SU-DHL-6 (cell line): Measurements from ENCODE around the gene ETF1.

ENCODE experiments used
- H2AFZ ChIP-seq: fragments of 200-600 bp; sonication (generic); 2 replicates; pipeline ENCODE4 v1.6.1; 2014; ENCODE audit warnings: low read depth, mild to moderate bottlenecking, moderate library complexity, mixed read lengths, antibody characterized with exemption, low read length; ENCODE audit not compliant: severe bottlenecking
- H3F3A ChIP-seq: fragments of 200-600 bp; shearing (Covaris generic); 2 replicates; pipeline ENCODE4 v1.6.0; 2016; ENCODE audit warnings: antibody characterized with exemption, mild to moderate bottlenecking; ENCODE audit not compliant: insufficient read depth
- H3K27ac ChIP-seq: fragments of 200-600 bp; sonication (generic); 2 replicates; pipeline ENCODE4 v1.5.1; 2016; ENCODE audit warnings: low read depth, mild to moderate bottlenecking, low read length, moderate library complexity, mixed read lengths
- H3K27me3 ChIP-seq: fragments of 200-600 bp; sonication (generic), shearing (Covaris generic); 2 replicates; pipeline ENCODE4 v1.6.0; 2014; ENCODE audit warnings: mild to moderate bottlenecking, low read length
- H3K36me3 ChIP-seq: fragments of 200-600 bp; sonication (generic); 2 replicates; pipeline ENCODE4 v1.6.1; 2014; ENCODE audit warnings: mild to moderate bottlenecking, low read length, mixed read lengths
- H3K4me2 ChIP-seq: fragments of 300-600, 200-600 bp; shearing (Covaris generic), sonication (generic); 2 replicates; pipeline ENCODE4 v1.6.0; 2014; ENCODE audit warnings: low read length, low read depth, mild to moderate bottlenecking; ENCODE audit not compliant: poor library complexity, severe bottlenecking
- H3K4me3 ChIP-seq: fragments of 200-600 bp; sonication (generic); 2 replicates; pipeline ENCODE4 v1.5.1; 2014; ENCODE audit warnings: antibody characterized with exemption, low read length, mild to moderate bottlenecking, mixed read lengths; ENCODE audit not compliant: insufficient read depth, poor library complexity, severe bottlenecking
- H3K79me2 ChIP-seq: fragments of 200-600 bp; sonication (generic); 2 replicates; pipeline ENCODE4 v1.6.1; 2014; ENCODE audit warnings: mild to moderate bottlenecking, low read length, moderate library complexity; ENCODE audit not compliant: insufficient read depth
- H3K9ac ChIP-seq: fragments of 200-600 bp; sonication (generic); 2 replicates; pipeline ENCODE4 v1.7.0; 2014; ENCODE audit warnings: mild to moderate bottlenecking, low read length
- H3K9me2 ChIP-seq: fragments of 200-600 bp; sonication (generic); replicated peaks from 2 replicates; pipeline ENCODE4 v1.6.1; 2014; ENCODE audit warnings: low read length; ENCODE audit not compliant: insufficient read depth
- H3K9me3 ChIP-seq: fragments of 200-600 bp; sonication (generic); 2 replicates; pipeline ENCODE4 v1.6.1; 2014; ENCODE audit warnings: low read length, mixed read lengths; ENCODE audit not compliant: insufficient read depth
- H4K20me1 ChIP-seq: fragments of 200-600 bp; sonication (generic); 2 replicates; pipeline ENCODE4 v1.6.1; 2014; ENCODE audit warnings: low read depth, mild to moderate bottlenecking, antibody characterized with exemption, low read length, moderate library complexity, mixed read lengths
- CTCF ChIP-seq: fragments of 200-600 bp; sonication (generic); IDR thresholded peaks from one replicate; pipeline ENCODE4 v1.5.1; 2017; ENCODE audit warnings: antibody characterized with exemption, mild to moderate bottlenecking, low read length, moderate library complexity; ENCODE audit not compliant: insufficient read depth, poor library complexity, severe bottlenecking
- EZH2phosphoT487 ChIP-seq: fragments of 200-600 bp; sonication (generic), shearing (Covaris generic); conservative IDR thresholded peaks from 2 replicates; pipeline ENCODE4 v1.6.1; 2018; ENCODE audit warnings: mild to moderate bottlenecking, antibody characterized with exemption, low read length, moderate library complexity, mixed read lengths

ETF1 gene

GRCh38 chr5:138542180-138542955 lies 668 bp downstream of the ETF1 start:
- no peaks in the 10 kb centered on the region for H3K9me2 ChIP-seq
- H2AFZ ChIP-seq = no peak overlapping the region
- H3K79me2 ChIP-seq = peaks cover 91% of the 10 kb centered on the region
- H3K9me3 ChIP-seq = no peaks in the 10 kb centered on the region
- H3K4me2 ChIP-seq = peak overlapping the region; percentile 92
- peaks cover 16% of the 10 kb centered on the region for H4K20me1 ChIP-seq
- TF ChIP-seq CTCF = no peak
- TF ChIP-seq EZH2phosphoT487 = no peak
- peak overlapping the region; percentile 98 for H3K9ac ChIP-seq
- peak overlapping the region; percentile 49 for H3K27ac ChIP-seq
- H3K4me3 ChIP-seq = peak overlapping the region; percentile 78
- peaks cover 6% of the 10 kb centered on the region; the same call in 1 of the 2 replicates for H3F3A ChIP-seq
- no peaks in the 10 kb centered on the region for H3K27me3 ChIP-seq
- peaks cover 19% of the 10 kb centered on the region; the same call in 1 of the 2 replicates for H3K36me3 ChIP-seq

GRCh38 chr5:138541511-138542179 lies 1.4 kb downstream of the ETF1 start:
- Histone ChIP-seq H3K9ac (peak overlapping the region; percentile 98), H2AFZ (no peak overlapping the region), H3K4me3 (peak overlapping the region; percentile 78), H3K27me3 (no peaks in the 10 kb centered on the region), H3K79me2 (peaks cover 91% of the 10 kb centered on the region), H3K27ac (peak overlapping the region; percentile 49; the same call in 1 of the 2 replicates), H3K9me3 (no peaks in the 10 kb centered on the region), H3F3A (peaks cover 6% of the 10 kb centered on the region; the same call in 1 of the 2 replicates), H4K20me1 (peaks cover 23% of the 10 kb centered on the region), H3K4me2 (peak overlapping the region; percentile 92), H3K36me3 (peaks cover 19% of the 10 kb centered on the region; the same call in 1 of the 2 replicates), H3K9me2 (no peaks in the 10 kb centered on the region)
- no peak for TF ChIP-seq CTCF
- no peak for TF ChIP-seq EZH2phosphoT487

- Histone ChIP-seq H3K27me3 (no peaks in the 10 kb centered on the region), H3K36me3 (peaks cover 19% of the 10 kb centered on the region; the same call in 1 of the 2 replicates), H3K79me2 (peaks cover 92% of the 10 kb centered on the region), H3K9me3 (no peaks in the 10 kb centered on the region), H4K20me1 (peaks cover 23% of the 10 kb centered on the region), H2AFZ (no peak overlapping the region), H3F3A (0 out of 2 replicates have a peak, but pooled peaks cover 6% of the 10 kb centered on the region), H3K4me2 (peak overlapping the region; percentile 92), H3K4me3 (no peak overlapping the region), H3K9me2 (no peaks in the 10 kb centered on the region), H3K9ac (peak overlapping the region; percentile 98; the same call in 1 of the 2 replicates), H3K27ac (no peak overlapping the region)
- TF ChIP-seq CTCF (no peak), EZH2phosphoT487 (no peak)
These were observed 3.2 kb downstream of the ETF1 start for GRCh38 chr5:138539791-138540190.
